Measurements from ENCODE around the gene HECW1.

DNA sequence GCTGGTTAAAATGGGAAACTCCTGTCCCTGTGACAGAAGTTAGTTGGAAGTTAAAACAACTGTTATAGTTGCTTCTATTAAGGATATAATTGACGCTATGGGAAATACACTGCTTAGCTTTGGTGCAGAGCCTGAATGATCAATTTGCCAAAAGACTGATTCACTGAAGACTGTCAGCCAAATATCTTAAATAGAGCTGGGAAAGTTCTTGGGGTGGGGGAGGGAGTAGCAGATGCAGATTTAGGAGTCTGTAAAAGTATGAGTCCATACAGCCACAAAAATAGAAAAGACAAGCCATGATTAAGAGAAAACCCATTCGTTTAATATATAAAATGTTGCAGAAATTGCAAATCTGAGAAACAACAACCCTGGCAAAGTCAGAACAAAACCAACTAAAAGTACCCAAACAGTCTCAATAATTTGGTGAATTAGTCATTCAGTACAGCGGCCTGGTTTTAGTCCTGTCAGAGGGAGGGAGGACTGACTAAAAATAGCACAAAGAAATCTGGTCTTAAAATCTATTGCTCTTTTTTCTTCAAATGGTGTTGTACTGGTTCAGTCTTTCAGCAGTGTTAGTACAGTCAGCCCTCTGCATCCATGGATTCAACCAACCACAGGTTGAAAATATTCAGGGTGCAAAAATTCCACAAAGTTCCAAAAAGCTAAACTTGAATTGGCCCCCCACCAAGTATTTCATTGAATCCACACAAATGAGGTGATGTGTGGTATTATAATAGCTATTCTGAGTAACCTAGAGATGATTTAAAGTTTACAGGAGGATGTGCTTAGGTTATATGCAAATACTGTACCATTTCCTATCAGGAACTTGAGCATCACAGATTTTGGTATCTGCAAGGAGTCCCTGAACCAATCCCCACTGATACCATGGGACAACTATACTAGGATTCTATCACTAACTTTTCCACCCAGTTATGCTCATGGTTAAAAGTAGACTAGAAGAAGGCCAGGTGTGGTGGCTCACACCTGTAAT, 500.4 kb downstream of the HECW1 start:
- TF ChIP-seq RFX5 (IDR thresholded peaks at IDR 0.05; ENCODE audit: low read depth, low read length) (no peak), NR2C1 (IDR thresholded peaks at IDR 0.05) (no peak), ATF7 (IDR thresholded peaks at IDR 0.05; ENCODE audit: low read depth) (no peak), USF2 (IDR thresholded peaks at IDR 0.05; ENCODE audit: borderline replicate concordance, low read depth, low read length) (no peak)
- TF ChIP-seq, protein P1, sequence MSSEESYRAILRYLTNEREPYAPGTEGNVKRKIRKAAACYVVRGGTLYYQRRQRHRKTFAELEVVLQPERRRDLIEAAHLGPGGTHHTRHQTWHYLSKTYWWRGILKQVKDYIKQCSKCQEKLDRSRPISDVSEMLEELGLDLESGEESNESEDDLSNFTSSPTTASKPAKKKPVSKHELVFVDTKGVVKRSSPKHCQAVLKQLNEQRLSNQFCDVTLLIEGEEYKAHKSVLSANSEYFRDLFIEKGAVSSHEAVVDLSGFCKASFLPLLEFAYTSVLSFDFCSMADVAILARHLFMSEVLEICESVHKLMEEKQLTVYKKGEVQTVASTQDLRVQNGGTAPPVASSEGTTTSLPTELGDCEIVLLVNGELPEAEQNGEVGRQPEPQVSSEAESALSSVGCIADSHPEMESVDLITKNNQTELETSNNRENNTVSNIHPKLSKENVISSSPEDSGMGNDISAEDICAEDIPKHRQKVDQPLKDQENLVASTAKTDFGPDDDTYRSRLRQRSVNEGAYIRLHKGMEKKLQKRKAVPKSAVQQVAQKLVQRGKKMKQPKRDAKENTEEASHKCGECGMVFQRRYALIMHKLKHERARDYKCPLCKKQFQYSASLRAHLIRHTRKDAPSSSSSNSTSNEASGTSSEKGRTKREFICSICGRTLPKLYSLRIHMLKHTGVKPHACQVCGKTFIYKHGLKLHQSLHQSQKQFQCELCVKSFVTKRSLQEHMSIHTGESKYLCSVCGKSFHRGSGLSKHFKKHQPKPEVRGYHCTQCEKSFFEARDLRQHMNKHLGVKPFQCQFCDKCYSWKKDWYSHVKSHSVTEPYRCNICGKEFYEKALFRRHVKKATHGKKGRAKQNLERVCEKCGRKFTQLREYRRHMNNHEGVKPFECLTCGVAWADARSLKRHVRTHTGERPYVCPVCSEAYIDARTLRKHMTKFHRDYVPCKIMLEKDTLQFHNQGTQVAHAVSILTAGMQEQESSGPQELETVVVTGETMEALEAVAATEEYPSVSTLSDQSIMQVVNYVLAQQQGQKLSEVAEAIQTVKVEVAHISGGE (CRISPR knock-in tag; IDR thresholded peaks at IDR 0.05) = no peak
- TF ChIP-seq, protein P2, sequence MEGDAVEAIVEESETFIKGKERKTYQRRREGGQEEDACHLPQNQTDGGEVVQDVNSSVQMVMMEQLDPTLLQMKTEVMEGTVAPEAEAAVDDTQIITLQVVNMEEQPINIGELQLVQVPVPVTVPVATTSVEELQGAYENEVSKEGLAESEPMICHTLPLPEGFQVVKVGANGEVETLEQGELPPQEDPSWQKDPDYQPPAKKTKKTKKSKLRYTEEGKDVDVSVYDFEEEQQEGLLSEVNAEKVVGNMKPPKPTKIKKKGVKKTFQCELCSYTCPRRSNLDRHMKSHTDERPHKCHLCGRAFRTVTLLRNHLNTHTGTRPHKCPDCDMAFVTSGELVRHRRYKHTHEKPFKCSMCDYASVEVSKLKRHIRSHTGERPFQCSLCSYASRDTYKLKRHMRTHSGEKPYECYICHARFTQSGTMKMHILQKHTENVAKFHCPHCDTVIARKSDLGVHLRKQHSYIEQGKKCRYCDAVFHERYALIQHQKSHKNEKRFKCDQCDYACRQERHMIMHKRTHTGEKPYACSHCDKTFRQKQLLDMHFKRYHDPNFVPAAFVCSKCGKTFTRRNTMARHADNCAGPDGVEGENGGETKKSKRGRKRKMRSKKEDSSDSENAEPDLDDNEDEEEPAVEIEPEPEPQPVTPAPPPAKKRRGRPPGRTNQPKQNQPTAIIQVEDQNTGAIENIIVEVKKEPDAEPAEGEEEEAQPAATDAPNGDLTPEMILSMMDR (IDR thresholded peaks at IDR 0.05 in 2 of 3, conservative IDR thresholded peaks at IDR 0.05 in 1 of 3; ENCODE audit: control insufficient read depth in 2 of 3, extremely low read depth in 1 of 3, insufficient read depth in 1 of 3, low read depth in 3 of 3, low read length in 3 of 3) = no peak

All from GM12878 (cell line).